SK-N-SH (cell line): ENCODE measurements around the gene PLOD1. TPM values are rescaled to one million over a fixed set of nuclear protein-coding genes. Genes with fewer than 3 reads are reported as not detected.
"Not testable (repeated sequence)": the region's sequence is repeated elsewhere in the genome, so short reads cannot be mapped to it uniquely, and the experiment has no call there.

Source experiments
- CTCF ChIA-PET: fragments of 300-600, 350-600 bp; formaldehyde crosslinking; extraction: SDS; loops from one replicate; lab custom pipeline; 2021; lab: Yijun Ruan, JAX
- POLR2A ChIA-PET: fragments of 350-600 bp; sonication (Branson Sonifier 250); formaldehyde crosslinking; extraction: SDS; loops from one replicate; lab custom pipeline; 2020; ENCODE audit warnings: antibody characterized with exemption, inconsistent platforms; lab: Yijun Ruan, JAX
- DNase-seq: peaks from one replicate; pipeline ENCODE4 v3.0.0; 2012
- H2AFZ ChIP-seq: fragments of 200-600 bp; sonication (generic); 2 replicates; pipeline ENCODE4 v1.8.1; 2016; ENCODE audit warnings: antibody characterized with exemption, mild to moderate bottlenecking, low read depth
- H3F3A ChIP-seq: fragments of 200-600 bp; sonication (generic); replicated peaks from 2 replicates; pipeline ENCODE3; 2016; ENCODE audit warnings: antibody characterized with exemption, mild to moderate bottlenecking; ENCODE audit not compliant: insufficient read depth
- H3K27ac ChIP-seq, 2 experiments: fragments of 200-500 bp in 1 of 2; fragments of 200-600 bp in 1 of 2; sonication (Bioruptor generic) in 1 of 2; sonication (generic), shearing (Covaris generic) in 1 of 2; 2 replicates each; pipeline versions ENCODE4 v1.5.1 to v1.6.1; 2014 to 2016; ENCODE audit warnings: low read depth in 2 of 2, inconsistent platforms in 1 of 2, low read length in 1 of 2, mild to moderate bottlenecking in 1 of 2, mixed read lengths in 1 of 2
- H3K27me3 ChIP-seq: fragments of 200-600 bp; sonication (generic), shearing (Covaris generic); 2 replicates; pipeline ENCODE4 v1.6.1; 2016; ENCODE audit warnings: mixed run types; ENCODE audit not compliant: insufficient read depth
- H3K36me3 ChIP-seq, 2 experiments: fragments of 200-500 bp in 1 of 2; fragments of 200-600 bp in 1 of 2; sonication (Bioruptor generic) in 1 of 2; sonication (generic) in 1 of 2; replicated peaks in 1 of 2; 2 replicates each; pipeline versions ENCODE3 to v1.5.1; 2014 to 2016; ENCODE audit warnings: low read length in 1 of 2, mild to moderate bottlenecking in 1 of 2; ENCODE audit not compliant: insufficient read depth in 2 of 2, control insufficient read depth in 1 of 2
- H3K4me1 ChIP-seq, 2 experiments: fragments of 200-500 bp in 1 of 2; fragments of 200-600 bp in 1 of 2; sonication (Bioruptor generic) in 1 of 2; sonication (generic), shearing (Covaris generic) in 1 of 2; 2 replicates each; pipeline versions ENCODE4 v1.5.1 to v1.6.1; 2014 to 2016; ENCODE audit warnings: low read depth in 1 of 2, low read length in 1 of 2, mixed run types in 1 of 2; ENCODE audit not compliant: insufficient read depth in 2 of 2, control insufficient read depth in 1 of 2
- H3K4me2 ChIP-seq: fragments of 200-600 bp; sonication (generic), shearing (Covaris generic); 2 replicates; pipeline ENCODE4 v1.6.1; 2017; ENCODE audit warnings: mixed run types
- H3K4me3 ChIP-seq, 2 experiments: fragments of 200-500 bp in 1 of 2; fragments of 200-600 bp in 1 of 2; sonication (Bioruptor generic) in 1 of 2; sonication (generic), shearing (Covaris generic) in 1 of 2; 2 replicates each; pipeline versions ENCODE4 v1.5.1 to v1.8.1; 2014 to 2016; ENCODE audit warnings: low read depth in 2 of 2, inconsistent platforms in 1 of 2, low read length in 1 of 2, mild to moderate bottlenecking in 1 of 2, mixed read lengths in 1 of 2, moderate library complexity in 1 of 2
- H3K79me2 ChIP-seq: fragments of 200-600 bp; sonication (generic); 2 replicates; pipeline ENCODE4 v1.8.1; 2017; ENCODE audit warnings: mild to moderate bottlenecking; ENCODE audit not compliant: insufficient read depth
- H3K9ac ChIP-seq: fragments of 200-600 bp; sonication (generic); 2 replicates; pipeline ENCODE4 v1.6.1; 2017; ENCODE audit warnings: mixed run types
- H3K9me2 ChIP-seq: fragments of 200-600 bp; sonication (generic); 2 replicates; pipeline ENCODE4 v1.6.1; 2017; ENCODE audit warnings: mixed run types
- H3K9me3 ChIP-seq: fragments of 200-600 bp; sonication (generic); 2 replicates; pipeline ENCODE4 v1.6.1; 2017; ENCODE audit warnings: mixed run types, mild to moderate bottlenecking, moderate library complexity
- H4K20me1 ChIP-seq: fragments of 200-600 bp; sonication (generic); 2 replicates; pipeline ENCODE4 v1.6.1; 2017; ENCODE audit warnings: mild to moderate bottlenecking, mixed run types; ENCODE audit not compliant: insufficient read depth
- CHD2 ChIP-seq: fragments of 150-350 bp; IDR thresholded peaks from 2 replicates; pipeline ENCODE4 v1.6.1; 2018; ENCODE audit warnings: low read length; ENCODE audit not compliant: partially characterized antibody
- FOSL2 ChIP-seq: IDR thresholded peaks from 2 replicates; pipeline ENCODE4 v1.4.0; 2012; ENCODE audit warnings: low read depth, mild to moderate bottlenecking, moderate library complexity, borderline replicate concordance
- FOXJ3 ChIP-seq: sonication (generic); formaldehyde crosslinking; IDR thresholded peaks from 2 replicates; pipeline ENCODE4 v1.5.1; 2020; ENCODE audit warnings: mild to moderate bottlenecking, missing genetic modification reagents
- FOXM1 ChIP-seq: IDR thresholded peaks from 2 replicates; pipeline ENCODE4 v1.4.0; 2012; ENCODE audit warnings: low read depth, mild to moderate bottlenecking
- GATA2 ChIP-seq: sonication (generic); formaldehyde crosslinking; IDR thresholded peaks from 2 replicates; pipeline ENCODE4 v1.5.0; 2020; ENCODE audit warnings: mild to moderate bottlenecking, missing genetic modification reagents
- JUND ChIP-seq: IDR thresholded peaks from 2 replicates; pipeline ENCODE4 v1.4.0; 2012
- NFIC ChIP-seq: IDR thresholded peaks from 2 replicates; pipeline ENCODE4 v1.4.0; 2012; ENCODE audit warnings: borderline replicate concordance
- POLR2AphosphoS5 ChIP-seq: IDR thresholded peaks from 2 replicates; pipeline ENCODE4 v1.6.1; 2012; ENCODE audit warnings: low read depth, low read length
- RCOR1 ChIP-seq: fragments of 150-350 bp; IDR thresholded peaks from 2 replicates; pipeline ENCODE4 v1.6.1; 2017; ENCODE audit warnings: antibody characterized with exemption, low read length
- RXRA ChIP-seq: IDR thresholded peaks from 2 replicates; pipeline ENCODE4 v1.4.0; 2012; ENCODE audit warnings: low read depth, mild to moderate bottlenecking, borderline replicate concordance
- SIN3A ChIP-seq: IDR thresholded peaks from 2 replicates; pipeline ENCODE4 v1.6.1; 2012; ENCODE audit warnings: low read depth, mild to moderate bottlenecking, low read length, moderate library complexity, borderline replicate concordance
- TCF12 ChIP-seq: IDR thresholded peaks from 2 replicates; pipeline ENCODE4 v1.4.0; 2012
- TEAD4 ChIP-seq: IDR thresholded peaks from 2 replicates; pipeline ENCODE4 v1.4.0; 2012; ENCODE audit warnings: mild to moderate bottlenecking, borderline replicate concordance; ENCODE audit not compliant: insufficient read depth
- WGBS: methylation state at CpG from one replicate; pipeline ENCODE4 v1.1.6; 2017; ENCODE audit warnings: low lambda C conversion rate; 5-methylcytosine and 5-hydroxymethylcytosine counted together
- polyA plus RNA-seq, 3 experiments: library from polyadenylated mRNA; depleted of rRNA; stranded (reverse); fragments of >200 nt; gene quantifications; 2 replicates each; pipeline ENCODE4 v1.2.3, GENCODE V29; 2012
- TF ChIP-seq, protein P1 (sequence below): fragments of 150-350 bp; IDR thresholded peaks from 2 replicates; pipeline ENCODE4 v1.6.1; 2016; ENCODE audit warnings: mild to moderate bottlenecking, low read depth, low read length
- TF ChIP-seq, protein P2 (sequence below): IDR thresholded peaks from 2 replicates; pipeline ENCODE4; 2012
- TF ChIP-seq, protein P3 (sequence below): IDR thresholded peaks from 2 replicates; pipeline ENCODE4 v1.4.0; 2012; ENCODE audit warnings: low read depth, borderline replicate concordance
- TF ChIP-seq, protein P4 (sequence below): IDR thresholded peaks from 2 replicates; pipeline ENCODE4 v1.6.1; 2012; ENCODE audit warnings: mild to moderate bottlenecking, low read depth, low read length, moderate library complexity

PLOD1 gene
- polyA plus RNA-seq, 1 of the 3 experiments (the other 2 are of a cell fraction) = 257 TPM

DNA sequence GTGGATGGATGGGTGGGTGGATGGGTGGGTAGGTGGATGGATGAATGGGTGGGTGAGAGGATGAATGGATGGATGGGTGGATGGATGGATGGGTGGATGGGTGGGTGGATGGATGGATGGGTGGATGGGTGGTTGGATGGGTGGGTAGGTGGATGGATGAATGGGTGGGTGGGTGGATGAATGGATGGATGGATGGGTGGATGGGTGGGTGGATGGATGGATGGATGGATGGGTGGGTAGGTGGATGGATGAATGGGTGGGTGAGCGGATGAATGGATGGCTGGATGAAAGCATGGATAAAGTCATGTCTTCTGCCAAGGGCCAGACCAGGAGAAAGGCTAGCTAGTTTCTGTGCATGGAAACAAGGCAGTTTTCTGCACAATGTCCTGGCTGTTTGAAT, 40.0 kb upstream of the PLOD1 start:
- POLR2A ChIA-PET, H3K9me3 ChIP-seq, H3K27ac ChIP-seq, H3K9me2 ChIP-seq, H3K4me2 ChIP-seq, H3K27me3 ChIP-seq, H3K79me2 ChIP-seq, DNase-seq, H3K4me1 ChIP-seq, H3F3A ChIP-seq, H4K20me1 ChIP-seq, H2AFZ ChIP-seq, H3K4me3 ChIP-seq, H3K36me3 ChIP-seq, H3K9ac ChIP-seq: not testable (repeated sequence)
- CTCF ChIA-PET = interaction anchor here (0.6 to 14.8 kb wide), 12 partner anchors 8 to 838 kb away, joined by 3 to 316 read pairs (median 4); partner anchors contain the start of genes AGTRAP and NPPA
- WGBS = 58% methylated on average over 1 of the region's 1 CpG

DNA sequence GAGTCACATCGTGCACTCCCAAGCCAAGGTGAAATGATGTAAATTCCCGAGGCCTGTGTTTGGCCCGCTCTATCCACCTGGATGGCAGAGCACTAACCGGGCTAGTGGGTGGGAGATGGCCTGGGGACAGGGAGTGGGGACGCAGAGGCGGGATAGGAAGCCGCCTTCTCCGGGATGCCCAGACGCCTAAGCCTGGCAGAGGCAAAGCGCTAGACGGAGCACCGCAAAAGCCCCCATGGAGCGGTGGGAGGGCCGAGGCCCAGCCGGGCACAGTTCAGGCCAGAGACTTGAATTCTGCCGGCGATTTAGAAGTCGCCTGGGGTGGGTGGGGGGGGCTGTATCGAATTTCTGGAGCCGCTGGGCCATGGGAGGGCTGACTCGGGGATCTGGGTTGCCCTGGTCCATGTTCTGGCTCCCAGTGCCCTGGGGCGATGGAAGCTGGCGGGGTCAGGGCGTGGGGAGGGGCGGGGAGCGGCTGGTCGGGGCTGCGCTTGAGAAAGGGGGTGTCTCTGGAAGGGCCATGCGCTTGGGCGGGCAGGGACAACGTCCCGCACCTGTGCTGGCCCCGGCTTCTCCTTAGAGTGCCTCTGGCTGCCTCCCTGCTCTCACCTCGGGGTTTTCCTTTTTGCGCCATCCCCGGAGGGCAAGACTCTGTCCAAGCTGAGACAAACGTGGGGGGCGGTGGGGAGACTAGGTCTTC, 36.3 kb upstream of the PLOD1 start:
- Histone ChIP-seq H3F3A (no peaks in the 10 kb centered on the region), H3K27me3 (no peaks in the 10 kb centered on the region), H3K9ac (no peak overlapping the region), H3K4me2 (no peak overlapping the region), H2AFZ (no peak overlapping the region), H3K4me1 (no peaks in the 10 kb centered on the region; a peak in 1 of 4 replicates), H4K20me1 (no peaks in the 10 kb centered on the region), H3K79me2 (no peaks in the 10 kb centered on the region), H3K9me3 (no peaks in the 10 kb centered on the region), H3K4me3 (no peak overlapping the region), H3K9me2 (no peaks in the 10 kb centered on the region), H3K36me3 (no peaks in the 10 kb centered on the region), H3K27ac (no peak overlapping the region)
- ChIA-PET POLR2A (interaction anchor here (1.8 kb wide), 1 partner anchor 10 kb away, joined by 7 read pairs; no protein-coding TSS in a partner anchor), CTCF (interaction anchor here (1.2 to 14.8 kb wide), 4 partner anchors 10 to 69 kb away, joined by 3 to 316 read pairs (median 4); partner anchors contain the start of gene NPPA)
- no peak for DNase-seq
- 79% methylated on average over 33 of the region's 38 CpGs for WGBS
- TF ChIP-seq, protein P1, sequence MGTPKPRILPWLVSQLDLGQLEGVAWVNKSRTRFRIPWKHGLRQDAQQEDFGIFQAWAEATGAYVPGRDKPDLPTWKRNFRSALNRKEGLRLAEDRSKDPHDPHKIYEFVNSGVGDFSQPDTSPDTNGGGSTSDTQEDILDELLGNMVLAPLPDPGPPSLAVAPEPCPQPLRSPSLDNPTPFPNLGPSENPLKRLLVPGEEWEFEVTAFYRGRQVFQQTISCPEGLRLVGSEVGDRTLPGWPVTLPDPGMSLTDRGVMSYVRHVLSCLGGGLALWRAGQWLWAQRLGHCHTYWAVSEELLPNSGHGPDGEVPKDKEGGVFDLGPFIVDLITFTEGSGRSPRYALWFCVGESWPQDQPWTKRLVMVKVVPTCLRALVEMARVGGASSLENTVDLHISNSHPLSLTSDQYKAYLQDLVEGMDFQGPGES = no peak
- TF ChIP-seq, protein P2, sequence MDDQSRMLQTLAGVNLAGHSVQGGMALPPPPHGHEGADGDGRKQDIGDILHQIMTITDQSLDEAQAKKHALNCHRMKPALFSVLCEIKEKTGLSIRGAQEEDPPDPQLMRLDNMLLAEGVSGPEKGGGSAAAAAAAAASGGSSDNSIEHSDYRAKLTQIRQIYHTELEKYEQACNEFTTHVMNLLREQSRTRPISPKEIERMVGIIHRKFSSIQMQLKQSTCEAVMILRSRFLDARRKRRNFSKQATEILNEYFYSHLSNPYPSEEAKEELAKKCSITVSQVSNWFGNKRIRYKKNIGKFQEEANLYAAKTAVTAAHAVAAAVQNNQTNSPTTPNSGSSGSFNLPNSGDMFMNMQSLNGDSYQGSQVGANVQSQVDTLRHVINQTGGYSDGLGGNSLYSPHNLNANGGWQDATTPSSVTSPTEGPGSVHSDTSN = no peak
- TF ChIP-seq GATA2 (no peak), RCOR1 (no peak), NFIC (no peak), CHD2 (no peak), FOSL2 (no peak), TCF12 (no peak), FOXJ3 (CRISPR knock-in tag) (no peak), FOXM1 (no peak), POLR2AphosphoS5 (no peak), SIN3A (no peak), JUND (no peak), TEAD4 (no peak), RXRA (no peak)
- TF ChIP-seq, protein P3, sequence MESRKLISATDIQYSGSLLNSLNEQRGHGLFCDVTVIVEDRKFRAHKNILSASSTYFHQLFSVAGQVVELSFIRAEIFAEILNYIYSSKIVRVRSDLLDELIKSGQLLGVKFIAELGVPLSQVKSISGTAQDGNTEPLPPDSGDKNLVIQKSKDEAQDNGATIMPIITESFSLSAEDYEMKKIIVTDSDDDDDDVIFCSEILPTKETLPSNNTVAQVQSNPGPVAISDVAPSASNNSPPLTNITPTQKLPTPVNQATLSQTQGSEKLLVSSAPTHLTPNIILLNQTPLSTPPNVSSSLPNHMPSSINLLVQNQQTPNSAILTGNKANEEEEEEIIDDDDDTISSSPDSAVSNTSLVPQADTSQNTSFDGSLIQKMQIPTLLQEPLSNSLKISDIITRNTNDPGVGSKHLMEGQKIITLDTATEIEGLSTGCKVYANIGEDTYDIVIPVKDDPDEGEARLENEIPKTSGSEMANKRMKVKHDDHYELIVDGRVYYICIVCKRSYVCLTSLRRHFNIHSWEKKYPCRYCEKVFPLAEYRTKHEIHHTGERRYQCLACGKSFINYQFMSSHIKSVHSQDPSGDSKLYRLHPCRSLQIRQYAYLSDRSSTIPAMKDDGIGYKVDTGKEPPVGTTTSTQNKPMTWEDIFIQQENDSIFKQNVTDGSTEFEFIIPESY = no peak
- TF ChIP-seq, protein P4, sequence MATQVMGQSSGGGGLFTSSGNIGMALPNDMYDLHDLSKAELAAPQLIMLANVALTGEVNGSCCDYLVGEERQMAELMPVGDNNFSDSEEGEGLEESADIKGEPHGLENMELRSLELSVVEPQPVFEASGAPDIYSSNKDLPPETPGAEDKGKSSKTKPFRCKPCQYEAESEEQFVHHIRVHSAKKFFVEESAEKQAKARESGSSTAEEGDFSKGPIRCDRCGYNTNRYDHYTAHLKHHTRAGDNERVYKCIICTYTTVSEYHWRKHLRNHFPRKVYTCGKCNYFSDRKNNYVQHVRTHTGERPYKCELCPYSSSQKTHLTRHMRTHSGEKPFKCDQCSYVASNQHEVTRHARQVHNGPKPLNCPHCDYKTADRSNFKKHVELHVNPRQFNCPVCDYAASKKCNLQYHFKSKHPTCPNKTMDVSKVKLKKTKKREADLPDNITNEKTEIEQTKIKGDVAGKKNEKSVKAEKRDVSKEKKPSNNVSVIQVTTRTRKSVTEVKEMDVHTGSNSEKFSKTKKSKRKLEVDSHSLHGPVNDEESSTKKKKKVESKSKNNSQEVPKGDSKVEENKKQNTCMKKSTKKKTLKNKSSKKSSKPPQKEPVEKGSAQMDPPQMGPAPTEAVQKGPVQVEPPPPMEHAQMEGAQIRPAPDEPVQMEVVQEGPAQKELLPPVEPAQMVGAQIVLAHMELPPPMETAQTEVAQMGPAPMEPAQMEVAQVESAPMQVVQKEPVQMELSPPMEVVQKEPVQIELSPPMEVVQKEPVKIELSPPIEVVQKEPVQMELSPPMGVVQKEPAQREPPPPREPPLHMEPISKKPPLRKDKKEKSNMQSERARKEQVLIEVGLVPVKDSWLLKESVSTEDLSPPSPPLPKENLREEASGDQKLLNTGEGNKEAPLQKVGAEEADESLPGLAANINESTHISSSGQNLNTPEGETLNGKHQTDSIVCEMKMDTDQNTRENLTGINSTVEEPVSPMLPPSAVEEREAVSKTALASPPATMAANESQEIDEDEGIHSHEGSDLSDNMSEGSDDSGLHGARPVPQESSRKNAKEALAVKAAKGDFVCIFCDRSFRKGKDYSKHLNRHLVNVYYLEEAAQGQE = no peak
